ENCODE data around the gene NTN1.

- TF ChIP-seq EZH2phosphoT487 (IDR thresholded peaks at IDR 0.05; ENCODE audit: insufficient read depth, low read depth) (no peak), EZH2 (IDR thresholded peaks at IDR 0.05; ENCODE audit: insufficient read depth, poor library complexity, severe bottlenecking) (no peak)
Observed at GRCh38 chr17:9287306-9287705, 266.0 kb downstream of the NTN1 start.
